IPS-15b (cell line): ENCODE data around the gene C1orf141.
"Not testable (repeated sequence)": the region's sequence is repeated elsewhere in the genome, so short reads cannot be mapped to it uniquely, and the experiment has no call there.

Source experiments
- H3K27me3 ChIP-seq: one replicate; pipeline ENCODE4 v1.6.1; 2013; ENCODE audit warnings: low read length; ENCODE audit not compliant: control insufficient read depth, insufficient read depth
- H3K36me3 ChIP-seq: one replicate; pipeline ENCODE4 v1.6.1; 2013; ENCODE audit warnings: low read length; ENCODE audit not compliant: control insufficient read depth, insufficient read depth
- H3K4me1 ChIP-seq: one replicate; pipeline ENCODE4 v1.6.1; 2013; ENCODE audit warnings: mild to moderate bottlenecking, low read length; ENCODE audit not compliant: control insufficient read depth, insufficient read depth
- H3K4me3 ChIP-seq: one replicate; pipeline ENCODE4 v1.5.1; 2013; ENCODE audit warnings: low read depth, low read length
- H3K9ac ChIP-seq: one replicate; pipeline ENCODE4 v1.6.1; 2013; ENCODE audit warnings: low read depth, mild to moderate bottlenecking, low read length
- H3K9me3 ChIP-seq: one replicate; pipeline ENCODE4 v1.6.1; 2013; ENCODE audit warnings: mild to moderate bottlenecking, low read length; ENCODE audit not compliant: control insufficient read depth, insufficient read depth

Gene C1orf141

DNA sequence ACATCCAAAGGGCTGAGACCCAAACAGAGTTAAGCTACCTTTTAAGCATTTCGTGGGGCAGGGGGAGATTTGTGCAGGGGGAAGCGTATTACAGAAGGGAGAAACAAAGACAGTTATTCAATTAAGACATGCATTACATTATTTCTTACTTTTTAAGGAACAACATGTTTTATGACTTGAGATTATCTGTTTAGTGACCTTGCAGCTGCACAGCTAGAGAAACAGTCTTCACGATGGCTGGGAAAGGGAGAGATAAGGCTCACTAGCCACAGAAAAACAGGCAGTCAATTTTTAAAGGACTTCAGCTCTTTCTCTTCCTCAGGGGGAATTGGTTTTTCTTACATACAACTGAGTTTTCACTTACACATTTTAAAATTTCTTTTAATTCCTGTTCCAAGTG, 7.1 kb upstream of the C1orf141 start:
- not testable (repeated sequence) for H3K27me3 ChIP-seq, H3K9me3 ChIP-seq, H3K4me1 ChIP-seq, H3K36me3 ChIP-seq, H3K4me3 ChIP-seq, H3K9ac ChIP-seq

DNA sequence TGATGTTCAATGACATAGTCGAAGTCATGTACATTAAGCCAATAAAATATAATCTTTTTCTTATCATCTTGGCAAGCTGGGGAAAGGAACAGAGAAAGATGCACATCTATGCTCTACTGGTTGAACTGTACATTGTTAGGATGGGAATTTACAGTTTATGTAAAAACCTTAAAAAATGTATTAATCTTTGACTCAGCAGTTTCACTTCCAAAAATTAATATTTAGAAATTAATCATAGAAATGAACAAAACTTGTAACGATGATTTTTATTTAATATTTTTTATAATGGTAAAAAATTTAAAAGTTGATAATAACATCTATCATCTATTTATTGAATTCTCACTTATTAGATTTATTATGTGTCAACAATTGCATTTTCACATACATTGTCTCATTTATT, 5.7 kb upstream of the C1orf141 start:
- Histone ChIP-seq H3K9ac (no peak overlapping the region), H3K9me3 (no peaks in the 10 kb centered on the region), H3K27me3 (no peaks in the 10 kb centered on the region), H3K36me3 (no peaks in the 10 kb centered on the region), H3K4me3 (no peak overlapping the region), H3K4me1 (peaks cover 3% of the 10 kb centered on the region)

- no peak overlapping the region for H3K4me3 ChIP-seq
- no peak overlapping the region for H3K9ac ChIP-seq
- no peaks in the 10 kb centered on the region for H3K9me3 ChIP-seq
- no peaks in the 10 kb centered on the region for H3K27me3 ChIP-seq
- H3K4me1 ChIP-seq: peaks cover 8% of the 10 kb centered on the region
- H3K36me3 ChIP-seq: no peaks in the 10 kb centered on the region
Measured at GRCh38 chr1:67138813-67139499, 4.2 kb upstream of the C1orf141 start.

- Histone ChIP-seq H3K27me3 (no peaks in the 10 kb centered on the region), H3K36me3 (no peaks in the 10 kb centered on the region), H3K9ac (no peak overlapping the region), H3K4me1 (peaks cover 8% of the 10 kb centered on the region), H3K9me3 (no peaks in the 10 kb centered on the region), H3K4me3 (no peak overlapping the region)
Measured at GRCh38 chr1:67137307-67137753, 2.6 kb upstream of the C1orf141 start.

- no peak overlapping the region for H3K4me3 ChIP-seq
- H3K9me3 ChIP-seq: no peaks in the 10 kb centered on the region
- no peak overlapping the region for H3K9ac ChIP-seq
- H3K36me3 ChIP-seq: no peaks in the 10 kb centered on the region
- no peaks in the 10 kb centered on the region for H3K27me3 ChIP-seq
- peaks cover 8% of the 10 kb centered on the region for H3K4me1 ChIP-seq
Measured at GRCh38 chr1:67135354-67135753, 584 bp upstream of the C1orf141 start.

DNA sequence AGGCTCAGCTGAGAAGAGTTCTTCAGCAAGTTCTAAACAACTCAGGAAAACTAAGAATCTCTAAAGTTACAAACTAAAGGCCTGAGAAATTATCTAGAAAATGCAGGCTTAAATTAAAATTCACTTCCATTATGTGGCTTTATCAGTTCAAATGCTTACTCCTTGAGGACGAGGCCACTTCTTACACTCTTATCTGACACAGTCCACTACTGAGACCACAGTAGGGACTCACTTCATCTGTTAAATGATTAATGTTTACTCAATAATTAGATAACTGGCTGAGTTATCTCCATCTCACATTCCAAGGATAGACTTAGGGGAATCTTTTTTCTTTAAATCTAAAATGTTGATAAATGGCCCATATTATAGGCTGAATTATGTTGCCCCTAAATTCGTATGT, 1.6 kb downstream of the C1orf141 start:
- no peak overlapping the region for H3K9ac ChIP-seq
- no peak overlapping the region for H3K4me3 ChIP-seq
- H3K9me3 ChIP-seq: no peaks in the 10 kb centered on the region
- H3K4me1 ChIP-seq: peaks cover 8% of the 10 kb centered on the region
- H3K27me3 ChIP-seq: no peaks in the 10 kb centered on the region
- H3K36me3 ChIP-seq: no peaks in the 10 kb centered on the region

GRCh38 chr1:67130673-67131072, 4.1 kb downstream of the C1orf141 start:
- H3K4me3 ChIP-seq: no peak overlapping the region
- H3K9me3 ChIP-seq: no peaks in the 10 kb centered on the region
- H3K9ac ChIP-seq: no peak overlapping the region
- H3K27me3 ChIP-seq: no peaks in the 10 kb centered on the region
- peaks cover 8% of the 10 kb centered on the region for H3K4me1 ChIP-seq
- H3K36me3 ChIP-seq: no peaks in the 10 kb centered on the region

DNA sequence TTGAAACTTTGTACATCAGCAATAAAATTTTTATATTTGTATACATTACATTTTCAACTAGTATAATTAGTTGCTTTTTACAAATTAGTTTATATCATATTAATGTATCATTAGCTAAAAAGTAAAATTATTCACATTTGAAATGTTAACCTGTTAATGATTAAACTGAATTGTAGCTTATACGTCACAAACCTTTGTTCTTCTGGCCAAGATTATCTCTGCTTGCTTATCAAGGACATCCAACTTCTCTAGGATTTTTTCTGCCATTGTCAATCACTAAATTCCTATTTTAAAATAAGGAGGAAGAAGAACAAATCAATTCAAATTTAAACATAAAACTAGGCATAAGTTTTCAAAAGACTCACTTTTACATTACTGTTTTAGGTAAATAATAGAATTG, 7.8 kb downstream of the C1orf141 start:
- Histone ChIP-seq H3K9ac (no peak overlapping the region), H3K9me3 (no peaks in the 10 kb centered on the region), H3K36me3 (no peaks in the 10 kb centered on the region), H3K4me3 (no peak overlapping the region), H3K27me3 (no peaks in the 10 kb centered on the region), H3K4me1 (peaks cover 3% of the 10 kb centered on the region)

- Histone ChIP-seq H3K36me3 (no peaks in the 10 kb centered on the region), H3K4me1 (peaks cover 3% of the 10 kb centered on the region), H3K4me3 (no peak overlapping the region), H3K9ac (no peak overlapping the region), H3K27me3 (no peaks in the 10 kb centered on the region), H3K9me3 (no peaks in the 10 kb centered on the region)
Measured at GRCh38 chr1:67126111-67126746, 8.5 kb downstream of the C1orf141 start.

DNA sequence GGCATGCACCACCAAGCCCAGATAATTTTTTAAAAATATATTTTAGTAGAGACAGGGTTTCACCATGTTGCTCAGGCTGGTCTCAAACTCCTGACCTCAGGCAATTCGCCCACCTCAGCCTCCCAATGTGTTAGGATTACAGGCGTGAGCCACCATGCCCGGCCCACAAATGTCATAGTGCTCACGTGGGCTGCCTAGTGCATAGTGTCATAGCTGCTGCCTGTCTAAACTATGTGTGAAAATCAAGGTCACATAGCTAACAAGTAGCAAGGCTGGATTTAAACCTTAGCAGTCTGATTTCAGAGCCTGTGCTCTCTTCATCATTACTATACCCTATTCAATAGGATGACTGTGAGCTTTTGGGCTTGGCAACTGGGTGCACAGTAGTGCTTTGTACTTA, 10.3 kb downstream of the C1orf141 start:
- H3K4me3 ChIP-seq: no peak overlapping the region
- H3K9me3 ChIP-seq: no peaks in the 10 kb centered on the region
- H3K27me3 ChIP-seq: no peaks in the 10 kb centered on the region
- no peaks in the 10 kb centered on the region for H3K36me3 ChIP-seq
- no peak overlapping the region for H3K9ac ChIP-seq
- peaks cover 3% of the 10 kb centered on the region for H3K4me1 ChIP-seq

DNA sequence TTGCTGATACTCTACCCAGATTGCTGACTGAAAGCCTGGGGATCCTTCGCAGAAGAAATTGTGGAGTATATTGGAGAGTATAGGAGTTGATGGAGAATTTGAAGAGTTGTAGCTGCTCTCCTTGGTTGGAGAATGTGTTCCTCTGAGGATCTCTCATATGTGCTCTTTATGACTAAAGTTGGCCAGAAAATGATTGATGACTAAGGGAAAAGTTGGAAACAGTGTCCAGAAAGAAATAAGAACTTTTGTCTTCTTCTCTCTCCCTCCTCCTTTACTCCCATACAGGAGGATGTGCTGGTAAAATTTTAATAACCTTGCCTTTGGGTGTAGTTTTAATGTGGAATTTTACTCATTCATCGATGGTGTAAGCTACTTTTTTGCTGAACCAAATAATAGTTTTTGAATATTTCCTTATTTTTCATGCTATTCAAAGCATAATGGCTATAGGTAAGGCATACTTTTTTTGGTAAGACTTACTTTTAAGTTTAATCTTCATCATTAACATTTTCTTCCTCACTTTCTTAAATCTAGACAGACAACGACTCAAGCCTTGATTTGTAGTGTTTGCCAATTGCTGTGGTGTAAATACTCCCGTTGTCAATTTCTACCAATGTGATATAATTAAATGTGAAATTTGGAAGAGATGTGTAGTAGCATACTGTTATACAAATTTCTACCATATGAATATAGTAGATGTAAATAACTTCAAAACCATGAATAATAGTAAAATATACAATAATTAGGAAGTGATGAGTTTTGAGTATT, 13.7 kb downstream of the C1orf141 start:
- no peaks in the 10 kb centered on the region for H3K27me3 ChIP-seq
- no peaks in the 10 kb centered on the region for H3K9me3 ChIP-seq
- no peaks in the 10 kb centered on the region for H3K36me3 ChIP-seq
- H3K9ac ChIP-seq: no peak overlapping the region
- no peak overlapping the region for H3K4me3 ChIP-seq
- no peaks in the 10 kb centered on the region for H3K4me1 ChIP-seq

GRCh38 chr1:67118646-67119045, 16.1 kb downstream of the C1orf141 start:
- H3K4me1 ChIP-seq: no peaks in the 10 kb centered on the region

More at GRCh38 chr1:67118646-67119045, 16.1 kb downstream of the C1orf141 start:
- Histone ChIP-seq H3K4me3 (no peak overlapping the region), H3K9ac (no peak overlapping the region), H3K9me3 (no peaks in the 10 kb centered on the region), H3K27me3 (no peaks in the 10 kb centered on the region), H3K36me3 (no peaks in the 10 kb centered on the region)
